Measurements from ENCODE around the gene ANTKMT.

ANTKMT gene, protein sequence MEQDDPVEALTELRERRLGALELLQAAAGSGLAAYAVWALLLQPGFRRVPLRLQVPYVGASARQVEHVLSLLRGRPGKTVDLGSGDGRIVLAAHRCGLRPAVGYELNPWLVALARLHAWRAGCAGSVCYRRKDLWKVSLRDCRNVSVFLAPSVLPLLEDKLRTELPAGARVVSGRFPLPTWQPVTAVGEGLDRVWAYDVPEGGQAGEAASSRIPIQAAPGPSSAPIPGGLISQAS
- total RNA-seq, result 7.2 to 26.9 (median 18.8) reads per million in 4 experiments

DNA sequence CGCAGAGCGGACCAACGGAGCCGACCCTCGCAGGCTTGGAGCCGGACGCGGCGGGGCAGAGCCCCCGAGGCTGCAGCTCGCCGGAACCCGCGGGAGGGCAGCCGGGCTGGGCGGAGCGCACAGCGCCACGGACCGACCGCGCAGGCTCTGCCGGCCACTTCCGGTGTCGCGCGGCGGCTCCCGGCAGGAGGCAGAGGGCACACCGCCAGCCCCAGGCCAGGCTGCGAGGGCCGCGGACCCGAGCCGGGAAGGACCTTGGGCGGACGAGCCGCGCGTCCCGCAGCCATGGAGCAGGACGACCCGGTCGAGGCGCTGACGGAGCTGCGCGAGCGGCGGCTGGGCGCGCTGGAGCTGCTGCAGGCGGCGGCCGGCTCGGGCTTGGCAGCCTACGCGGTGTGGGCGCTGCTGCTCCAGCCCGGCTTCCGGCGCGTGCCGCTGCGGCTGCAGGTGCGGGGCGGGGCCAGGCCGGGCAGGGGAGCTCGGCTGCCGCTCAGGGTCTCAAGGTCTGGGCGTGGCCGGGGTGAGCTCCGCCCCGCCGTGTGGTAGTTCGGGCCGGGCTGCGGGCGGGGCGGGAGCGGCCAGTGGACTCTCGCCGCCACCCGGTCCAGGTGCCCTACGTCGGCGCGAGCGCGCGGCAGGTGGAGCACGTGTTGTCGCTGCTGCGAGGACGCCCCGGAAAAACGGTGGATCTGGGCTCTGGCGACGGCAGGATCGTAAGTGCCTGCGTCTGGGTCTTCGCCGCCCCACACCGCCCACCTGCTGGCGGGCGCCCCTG is at the start of gene ANTKMT:
ANTKMT (plus strand) TSS at position 157 of the 775 bp plus-strand sequence; CDS start at position 286, 129 bp downstream.
- DNase-seq, result peak; percentile 51

DNA sequence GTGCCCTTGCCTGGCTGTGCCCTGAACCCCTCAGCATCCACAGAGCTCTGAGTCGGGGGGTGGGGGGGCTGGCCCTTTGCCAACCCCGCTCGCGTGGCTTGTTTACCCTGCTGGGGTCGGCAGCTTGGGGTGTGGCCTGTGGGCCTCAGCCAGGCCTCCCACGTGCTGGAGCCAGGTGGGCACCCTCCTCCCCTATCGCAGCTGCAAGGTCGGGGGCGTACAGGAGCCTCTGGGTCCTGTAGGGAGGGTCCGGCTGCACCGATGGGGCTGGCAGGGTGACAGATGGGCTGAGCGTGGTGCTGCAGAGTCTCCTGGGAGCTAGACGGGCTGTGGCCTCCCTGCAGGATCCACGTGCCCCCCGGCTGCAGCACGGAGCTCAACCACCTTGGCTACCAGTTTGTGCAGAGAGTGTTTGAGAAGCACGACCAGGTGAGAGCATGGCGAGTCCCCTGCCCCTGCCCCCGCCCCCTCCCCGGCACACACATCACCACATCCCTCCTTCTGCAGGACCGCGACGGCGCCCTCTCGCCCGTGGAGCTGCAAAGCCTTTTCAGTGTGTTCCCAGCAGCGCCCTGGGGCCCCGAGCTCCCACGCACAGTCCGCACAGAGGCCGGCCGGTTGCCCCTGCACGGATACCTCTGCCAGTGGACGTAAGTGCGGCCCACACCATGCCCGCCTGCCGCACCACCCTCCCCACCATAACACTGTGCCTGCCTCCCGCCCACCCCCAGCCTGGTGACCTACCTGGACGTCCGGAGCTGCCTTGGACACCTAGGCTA is 49.4 kb upstream of the ANTKMT start:
- DNase-seq, result no peak

DNA sequence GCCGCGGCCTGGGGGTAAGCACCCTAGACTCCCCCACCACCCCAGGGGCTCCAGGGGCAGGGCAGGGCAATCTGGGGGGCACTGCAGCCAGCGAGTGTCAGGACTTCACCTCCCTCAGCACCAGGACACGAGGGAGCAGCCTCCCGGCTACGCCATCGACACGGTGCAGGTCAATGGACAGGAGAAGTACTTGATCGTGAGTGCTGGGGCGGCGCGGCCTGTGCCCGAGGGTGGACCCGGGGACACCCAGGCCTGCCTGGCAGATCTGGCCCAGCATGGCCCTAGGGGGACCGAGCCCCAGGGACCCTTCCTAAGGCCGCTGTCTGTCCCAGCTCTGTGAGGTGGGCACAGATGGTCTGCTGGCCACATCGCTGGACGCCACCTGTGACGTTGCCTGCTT is 48.6 kb upstream of the ANTKMT start:
- no peak for DNase-seq

DNA sequence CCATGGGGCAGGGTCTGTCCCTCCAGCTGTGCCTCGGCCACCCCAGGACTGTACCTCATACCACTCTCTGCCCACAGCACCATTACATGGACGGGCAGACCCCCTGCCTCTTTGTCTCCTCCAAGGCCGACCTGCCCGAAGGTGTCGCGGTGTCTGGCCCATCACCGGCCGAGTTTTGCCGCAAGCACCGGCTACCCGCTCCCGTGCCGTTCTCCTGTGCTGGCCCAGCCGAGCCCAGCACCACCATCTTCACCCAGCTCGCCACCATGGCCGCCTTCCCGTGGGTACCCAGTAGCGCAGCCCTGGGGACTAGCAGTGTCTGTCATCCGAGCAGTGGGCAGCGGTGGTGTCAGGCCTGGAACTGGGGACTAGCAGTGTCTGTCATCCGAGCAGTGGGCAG is 48.1 kb upstream of the ANTKMT start:
- no peak for DNase-seq

DNA sequence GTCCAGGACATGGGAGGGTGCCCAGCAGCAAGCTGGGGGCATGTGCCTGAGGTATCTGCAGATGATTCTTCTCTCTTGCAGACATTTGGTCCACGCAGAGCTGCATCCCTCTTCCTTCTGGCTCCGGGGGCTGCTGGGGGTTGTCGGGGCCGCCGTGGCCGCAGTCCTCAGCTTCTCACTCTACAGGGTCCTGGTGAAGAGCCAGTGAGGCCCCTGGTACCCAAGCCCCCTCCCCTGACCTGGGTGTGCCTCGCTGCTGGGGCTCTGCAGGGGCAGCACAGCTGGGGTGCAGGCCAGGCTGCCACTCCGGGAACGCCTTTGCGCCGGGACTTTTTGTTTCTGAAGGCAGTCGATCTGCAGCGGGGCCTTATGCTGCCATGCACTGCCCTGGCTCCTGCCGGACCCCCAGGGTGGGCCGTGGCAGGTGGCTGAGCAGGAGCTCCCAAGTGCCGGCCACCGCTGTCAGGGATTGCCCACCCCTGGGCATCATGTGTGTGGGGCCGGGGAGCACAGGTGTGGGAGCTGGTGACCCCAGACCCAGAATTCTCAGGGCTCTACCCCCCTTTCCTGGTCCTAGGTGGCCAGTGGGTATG is 47.5 kb upstream of the ANTKMT start:
- DNase-seq, result no peak

DNA sequence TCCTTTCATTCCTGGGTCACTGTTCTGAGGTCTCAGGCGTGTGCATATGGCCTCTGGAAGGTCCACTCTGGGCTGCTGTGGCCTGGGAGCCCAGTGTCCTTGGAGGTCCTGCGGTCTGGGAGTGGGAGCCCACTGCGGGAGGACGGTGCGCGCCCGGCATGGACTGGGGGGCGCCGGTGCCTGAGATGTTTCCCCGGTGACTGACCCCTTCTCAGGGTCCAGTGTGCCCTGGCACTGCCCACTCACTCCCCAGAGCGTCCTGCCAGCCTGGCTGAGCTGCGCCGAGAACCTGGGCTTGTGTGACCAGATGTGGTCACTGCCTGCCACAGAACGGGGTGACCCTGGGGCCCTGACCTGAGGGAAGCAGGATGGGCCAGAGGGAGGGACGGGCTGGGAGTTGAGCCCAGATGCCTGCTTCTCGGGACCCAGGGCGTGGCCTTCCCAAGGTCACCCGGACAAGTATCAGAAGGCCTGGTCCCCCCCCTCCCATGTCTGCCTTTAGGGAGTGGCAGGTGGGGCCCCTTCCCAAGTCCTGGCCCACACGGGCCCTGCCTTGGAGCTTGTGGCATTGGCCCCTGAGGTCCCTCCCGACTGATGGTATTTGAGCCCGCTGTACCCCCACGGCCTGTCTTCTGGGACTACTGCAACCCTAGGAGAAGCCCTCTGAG is 46.6 kb upstream of the ANTKMT start:
- DNase-seq, result no peak

DNA sequence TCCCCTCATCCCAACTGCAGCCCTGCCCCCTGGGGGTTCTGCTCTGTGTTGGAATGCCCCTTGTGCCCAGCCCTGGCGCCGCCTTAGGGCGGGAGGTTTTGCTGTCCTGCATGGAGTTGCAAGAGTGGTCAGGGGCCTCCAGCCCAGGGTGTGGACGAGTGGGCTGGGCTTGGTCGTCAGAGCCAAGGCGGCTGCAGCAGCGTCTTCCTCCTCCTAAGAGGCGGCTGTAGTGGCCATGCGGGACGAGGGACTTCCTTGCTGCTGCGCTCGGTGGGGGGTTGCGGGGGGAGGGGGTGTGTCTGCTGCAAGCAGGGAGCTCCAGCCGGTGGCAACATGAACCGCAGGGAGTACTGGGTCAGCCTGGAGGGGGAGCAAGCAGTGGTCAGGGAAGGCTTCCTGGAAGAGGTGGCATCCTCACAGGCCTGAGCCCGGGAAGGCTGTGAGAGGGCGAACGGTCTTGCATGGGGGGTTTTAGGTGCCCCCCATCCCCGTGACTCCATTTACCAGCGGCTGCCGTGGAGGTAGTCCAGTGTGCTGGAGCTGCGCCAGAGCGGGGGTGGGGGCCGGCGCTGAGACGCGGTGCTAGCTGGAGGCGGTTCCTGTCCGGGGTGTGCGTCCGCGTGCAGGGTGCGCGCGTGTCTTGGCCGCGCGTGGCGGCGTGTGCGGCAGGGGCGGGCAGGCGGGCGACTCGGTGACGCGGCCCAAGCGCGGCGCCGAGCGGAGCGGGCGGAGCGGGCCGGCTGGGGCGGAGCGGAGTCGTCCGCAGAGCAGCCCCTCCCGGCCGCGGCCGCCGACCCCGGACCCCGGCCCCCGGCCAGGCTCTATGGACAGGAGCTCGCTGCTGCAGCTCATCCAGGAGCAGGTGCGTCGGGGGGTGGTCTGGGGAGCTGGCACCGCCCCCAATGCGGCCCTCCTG is 45.7 kb upstream of the ANTKMT start, which contains the start of gene RHBDL1:
RHBDL1 (plus strand) TSS at position 704 of the 916 bp plus-strand sequence; CDS start at position 824, 120 bp downstream.
- no peak for DNase-seq

DNA sequence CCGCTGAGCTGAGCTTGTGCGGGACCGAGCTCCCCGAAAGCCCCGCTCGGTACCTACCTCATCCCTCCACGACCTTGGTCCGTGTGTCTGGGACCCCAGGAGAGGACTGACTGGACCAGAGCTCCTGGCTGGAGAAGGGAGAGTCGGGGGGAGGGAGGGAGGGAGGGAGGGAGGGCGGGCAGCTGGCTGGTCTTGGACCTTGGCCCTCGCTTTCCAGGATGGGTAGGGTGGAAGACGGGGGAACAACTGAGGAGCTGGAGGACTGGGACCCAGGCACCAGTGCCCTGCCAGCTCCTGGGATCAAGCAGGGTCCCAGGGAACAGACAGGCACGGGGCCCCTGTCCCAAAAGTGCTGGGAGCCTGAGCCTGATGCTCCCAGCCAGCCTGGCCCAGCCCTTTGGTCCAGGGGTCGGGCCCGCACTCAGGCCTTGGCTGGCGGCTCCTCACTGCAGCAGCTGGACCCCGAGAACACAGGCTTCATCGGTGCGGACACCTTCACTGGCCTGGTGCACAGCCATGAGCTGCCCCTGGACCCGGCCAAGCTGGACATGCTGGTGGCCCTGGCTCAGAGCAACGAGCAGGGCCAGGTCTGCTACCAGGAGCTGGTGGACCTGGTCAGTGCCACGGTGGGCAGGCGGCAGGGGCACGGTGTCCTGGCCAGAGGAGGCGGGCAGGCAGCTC is 44.9 kb upstream of the ANTKMT start:
- DNase-seq, result no peak

DNA sequence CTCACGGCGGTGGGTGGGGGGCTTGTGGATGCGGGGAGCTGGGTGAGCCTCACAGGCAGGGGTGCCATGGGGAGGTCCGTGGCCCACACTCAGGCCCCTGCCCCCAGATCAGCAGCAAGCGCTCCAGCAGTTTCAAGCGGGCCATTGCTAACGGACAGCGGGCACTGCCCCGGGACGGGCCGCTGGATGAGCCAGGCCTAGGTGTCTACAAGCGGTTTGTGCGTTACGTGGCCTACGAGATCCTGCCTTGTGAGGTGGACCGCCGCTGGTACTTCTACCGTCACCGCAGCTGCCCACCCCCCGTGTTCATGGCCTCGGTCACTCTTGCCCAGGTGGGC is 44.4 kb upstream of the ANTKMT start:
- DNase-seq, result no peak

DNA sequence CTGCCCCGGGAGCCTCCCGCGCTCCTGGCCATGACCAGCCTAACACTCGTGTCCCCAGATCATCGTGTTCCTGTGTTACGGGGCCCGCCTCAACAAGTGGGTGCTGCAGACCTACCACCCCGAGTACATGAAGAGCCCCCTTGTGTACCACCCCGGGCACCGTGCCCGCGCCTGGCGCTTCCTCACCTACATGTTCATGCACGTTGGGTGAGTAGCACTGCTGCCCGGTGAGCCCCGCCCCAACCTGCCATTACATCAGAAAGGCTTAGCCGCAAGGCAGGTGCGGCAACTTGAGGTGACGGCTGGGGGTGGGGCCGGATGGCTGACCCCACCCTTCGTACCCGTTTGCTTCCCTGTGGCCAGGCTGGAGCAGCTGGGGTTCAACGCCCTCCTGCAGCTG is 44.0 kb upstream of the ANTKMT start:
- no peak for DNase-seq

DNA sequence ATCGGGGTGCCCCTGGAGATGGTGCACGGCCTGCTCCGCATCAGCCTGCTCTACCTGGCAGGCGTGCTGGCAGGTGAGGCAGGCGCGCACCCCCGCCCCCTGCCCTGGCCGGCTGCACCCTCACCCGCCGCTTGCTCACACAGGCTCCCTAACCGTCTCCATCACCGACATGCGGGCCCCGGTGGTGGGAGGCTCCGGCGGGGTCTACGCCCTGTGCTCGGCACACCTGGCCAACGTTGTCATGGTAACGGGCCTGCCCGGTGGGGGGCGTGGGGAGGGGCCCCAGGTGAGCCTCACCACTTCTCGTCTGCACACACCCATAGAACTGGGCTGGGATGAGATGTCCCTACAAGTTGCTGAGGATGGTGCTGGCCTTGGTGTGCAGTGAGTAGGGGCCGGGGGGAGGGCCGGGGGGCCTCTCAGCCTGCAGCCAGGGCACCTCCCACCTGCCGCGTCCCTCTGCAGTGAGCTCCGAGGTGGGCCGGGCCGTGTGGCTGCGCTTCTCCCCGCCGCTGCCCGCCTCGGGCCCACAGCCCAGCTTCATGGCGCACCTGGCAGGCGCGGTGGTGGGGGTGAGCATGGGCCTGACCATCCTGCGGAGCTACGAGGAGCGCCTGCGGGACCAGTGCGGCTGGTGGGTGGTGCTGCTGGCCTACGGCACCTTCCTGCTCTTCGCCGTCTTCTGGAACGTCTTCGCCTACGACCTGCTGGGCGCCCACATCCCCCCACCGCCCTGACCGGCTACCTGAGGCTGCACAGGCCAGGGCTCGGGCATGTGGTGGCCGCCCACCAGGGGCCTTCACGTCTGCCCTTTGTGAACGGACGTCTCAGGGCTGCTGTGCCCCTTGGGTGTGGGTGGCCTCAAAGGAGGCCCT is 43.4 kb upstream of the ANTKMT start:
- DNase-seq, result no peak

DNA sequence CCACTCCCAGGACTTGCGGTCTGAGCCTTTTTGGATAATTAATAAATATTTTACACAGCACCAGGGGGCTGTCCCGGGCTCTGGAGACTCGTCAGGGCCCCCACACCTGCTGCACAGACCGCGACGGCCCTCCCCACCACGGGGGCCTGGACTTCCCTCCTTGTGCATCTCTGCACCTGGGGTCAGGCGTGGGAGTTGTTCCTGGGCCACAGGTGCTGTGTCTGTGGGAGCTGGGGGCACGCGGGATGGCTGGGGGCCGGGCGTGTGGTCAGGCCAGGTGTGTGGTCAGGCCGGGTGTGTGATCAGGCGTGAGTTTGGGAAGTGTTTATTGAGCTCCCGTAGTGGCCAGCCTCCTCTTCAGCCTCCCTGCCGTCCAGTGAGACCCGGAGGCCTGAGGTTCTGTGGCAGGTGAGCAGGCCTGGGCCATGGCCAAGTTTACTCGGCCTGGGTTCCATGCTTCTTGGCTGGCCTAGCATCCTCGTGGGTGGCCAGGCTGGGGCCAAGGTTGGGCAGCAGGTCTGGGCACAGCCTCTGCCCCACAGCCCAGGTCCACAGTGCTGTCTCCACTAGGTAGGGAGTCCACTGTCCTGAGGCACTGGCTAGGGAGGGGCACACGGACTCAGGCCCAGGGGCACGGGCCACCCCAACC is 42.6 kb upstream of the ANTKMT start:
- DNase-seq, result no peak

DNA sequence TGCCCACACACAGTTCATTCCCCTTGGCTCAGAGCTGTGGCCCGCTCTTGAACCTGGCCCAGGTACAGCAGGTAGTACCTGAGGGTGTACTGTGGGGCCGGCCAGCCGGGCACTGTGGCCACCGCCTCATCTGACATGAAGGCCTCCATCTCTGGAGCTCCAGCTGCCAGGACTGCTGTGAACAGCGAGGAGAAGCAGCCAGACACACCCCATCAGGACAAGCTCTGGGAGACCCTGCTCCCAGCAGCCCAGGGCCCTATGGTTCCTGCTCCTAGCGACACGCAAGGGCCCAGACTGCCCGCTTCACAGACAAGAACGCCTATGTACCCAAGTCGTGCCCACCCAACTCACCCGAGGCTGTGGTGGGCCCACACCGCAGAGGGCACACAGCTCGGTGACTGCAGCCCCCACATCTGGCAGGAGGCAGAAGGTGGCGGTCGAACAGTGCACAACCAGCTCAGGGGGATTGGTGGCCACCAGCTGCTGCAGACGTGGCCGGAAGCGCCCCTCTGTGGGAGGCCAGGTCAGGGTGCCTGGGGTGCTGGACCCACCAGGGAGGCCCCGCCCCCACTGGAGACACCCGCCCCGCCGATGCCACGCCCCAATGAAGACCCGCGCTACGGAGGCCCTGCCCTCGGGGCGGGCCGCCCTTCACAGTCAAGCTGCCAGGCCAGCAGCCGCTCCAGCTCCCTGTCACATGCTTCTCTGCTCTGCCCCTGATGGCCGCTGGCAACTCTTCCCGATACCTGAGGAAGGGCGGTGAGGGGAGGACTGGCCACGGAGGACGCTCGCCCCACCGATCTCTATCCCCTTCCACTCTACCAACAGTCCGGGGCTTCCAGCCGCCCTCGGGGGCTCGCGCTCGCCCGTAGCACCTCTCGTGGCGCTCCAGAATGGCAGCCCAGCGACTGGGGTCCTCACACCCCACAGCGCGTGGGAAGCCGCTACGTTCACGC is 41.8 kb upstream of the ANTKMT start:
- DNase-seq, result peak; percentile 44

DNA sequence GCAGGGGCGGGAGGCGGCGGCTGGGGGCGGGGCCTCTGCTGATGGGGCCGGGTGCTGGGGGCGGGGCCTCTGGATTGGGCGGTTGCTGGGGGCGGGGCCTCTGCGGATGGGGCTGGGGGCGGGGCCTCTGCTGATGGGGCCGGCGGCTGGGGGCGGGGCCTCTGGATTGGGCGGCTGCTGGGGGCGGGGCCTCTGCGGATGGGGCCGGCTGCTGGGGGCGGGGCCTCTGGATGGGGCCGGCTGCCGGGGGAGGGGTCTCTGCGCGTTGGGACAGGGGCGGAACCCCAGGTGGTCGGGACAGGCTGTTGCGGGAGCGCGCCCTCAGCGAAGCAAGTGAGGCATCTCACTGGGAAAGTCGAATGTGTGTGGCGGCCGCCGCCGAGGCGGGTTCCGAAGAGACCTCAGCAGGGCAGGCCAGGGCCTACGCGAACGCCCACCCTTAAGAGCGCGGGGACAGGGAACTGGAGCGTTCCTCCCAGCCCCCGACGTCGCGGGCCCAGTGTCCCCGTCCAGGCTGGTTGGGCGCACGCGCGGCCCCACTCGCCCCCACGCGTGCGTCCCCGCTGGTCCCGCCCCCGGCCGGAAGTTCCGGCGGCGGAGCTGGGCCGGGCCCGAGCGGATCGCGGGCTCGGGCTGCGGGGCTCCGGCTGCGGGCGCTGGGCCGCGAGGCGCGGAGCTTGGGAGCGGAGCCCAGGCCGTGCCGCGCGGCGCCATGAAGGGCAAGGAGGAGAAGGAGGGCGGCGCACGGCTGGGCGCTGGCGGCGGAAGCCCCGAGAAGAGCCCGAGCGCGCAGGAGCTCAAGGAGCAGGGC is 40.9 kb upstream of the ANTKMT start, which contains the start of gene STUB1:
STUB1 (plus strand) TSS at position 597 of the 811 bp plus-strand sequence; CDS start at position 713, 116 bp downstream.
- DNase-seq, result peak; percentile 91

DNA sequence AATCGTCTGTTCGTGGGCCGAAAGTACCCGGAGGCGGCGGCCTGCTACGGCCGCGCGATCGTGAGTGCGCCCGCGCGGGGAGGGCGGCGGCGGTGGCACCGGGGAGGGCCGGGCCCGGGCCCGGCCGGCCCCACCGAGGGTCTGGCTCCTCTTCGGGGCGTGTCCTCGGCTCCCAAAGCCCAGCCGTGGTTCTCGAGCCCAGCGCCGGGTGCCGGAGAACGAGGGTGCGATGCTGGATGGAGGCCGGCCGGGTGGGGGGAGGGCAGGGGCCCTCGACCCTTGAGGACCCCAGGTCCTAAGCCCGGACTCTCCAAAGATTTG is 40.4 kb upstream of the ANTKMT start:
- DNase-seq, result no peak

DNA sequence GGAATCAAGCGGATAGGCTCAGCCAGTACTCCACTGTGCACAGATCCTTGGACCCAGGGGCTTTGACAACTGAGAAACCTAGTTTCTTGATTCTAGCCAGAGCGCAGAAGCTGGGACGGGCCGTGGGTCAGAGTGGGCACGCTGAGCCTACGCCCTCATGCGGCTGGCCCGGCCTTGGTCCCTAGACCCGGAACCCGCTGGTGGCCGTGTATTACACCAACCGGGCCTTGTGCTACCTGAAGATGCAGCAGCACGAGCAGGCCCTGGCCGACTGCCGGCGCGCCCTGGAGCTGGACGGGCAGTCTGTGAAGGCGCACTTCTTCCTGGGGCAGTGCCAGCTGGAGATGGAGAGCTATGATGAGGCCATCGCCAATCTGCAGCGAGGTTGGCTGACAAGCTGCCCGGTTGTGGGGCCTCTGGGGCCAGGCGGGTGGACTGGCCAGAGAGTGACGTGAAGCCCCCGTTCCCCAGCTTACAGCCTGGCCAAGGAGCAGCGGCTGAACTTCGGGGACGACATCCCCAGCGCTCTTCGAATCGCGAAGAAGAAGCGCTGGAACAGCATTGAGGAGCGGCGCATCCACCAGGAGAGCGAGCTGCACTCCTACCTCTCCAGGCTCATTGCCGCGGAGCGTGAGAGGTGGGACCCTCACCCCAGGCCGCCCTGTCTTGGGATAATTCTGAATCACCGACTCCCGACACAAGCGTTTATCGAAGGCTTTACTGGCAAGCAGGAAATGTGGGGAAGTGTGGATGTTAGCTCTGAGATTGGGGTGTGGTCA is 39.8 kb upstream of the ANTKMT start:
- DNase-seq, result no peak
